ENCODE measurements around the gene HEY2. TPM values are rescaled to one million over a fixed set of nuclear protein-coding genes. Genes with fewer than 3 reads are reported as not detected.
A peak's percentile ranks its signal among the peaks of the same experiment; 100 is the strongest.

Gene HEY2
- total and polyA plus RNA-seq, 10 donors, result 0.59 to 3.7 (median 1.6) TPM

- H3K4me3 ChIP-seq, result peak overlapping the region; percentile 54 to 89 (median 78)
- peaks cover 0 to 89% (median 55%) of the 10 kb centered on the region in 7 donors for H3K27me3 ChIP-seq (replicated peaks in 1 of 7)
- 2 to 3% (median 3%) methylated on average over 35 of the region's 35 CpGs for WGBS, 5 donors
- DNase-seq, result no peak
- peak overlapping the region in 6 of 8 donors; percentile 52 to 79 (median 72) for H3K27ac ChIP-seq
- no peak for TF ChIP-seq CTCF (IDR thresholded peaks at IDR 0.05 in 8 of 11, conservative IDR thresholded peaks at IDR 0.05 in 3 of 11)
- TF ChIP-seq POLR2A (IDR thresholded peaks at IDR 0.05), result no peak
- no peak for TF ChIP-seq POLR2AphosphoS5 (IDR thresholded peaks at IDR 0.05)
- peaks cover 6 to 62% (median 43%) of the 10 kb centered on the region in 6 donors for H3K4me1 ChIP-seq
- intact Hi-C loops (cut with DNase I; ENCODE audit: low total_unique reads), result no loop called here
- H3K9me3 ChIP-seq, result no peaks in the 10 kb centered on the region
- no peaks in the 10 kb centered on the region for H3K36me3 ChIP-seq
These were observed 646 bp downstream of the HEY2 start for GRCh38 chr6:125749865-125750691.

- H3K27me3 ChIP-seq (replicated peaks in 1 of 7), result peaks cover 0 to 89% (median 50%) of the 10 kb centered on the region in 7 donors
- H3K4me1 ChIP-seq, result peaks cover 6 to 61% (median 43%) of the 10 kb centered on the region in 6 donors
- peak overlapping the region in 5 of 8 donors; percentile 68 to 89 (median 82) for H3K4me3 ChIP-seq
- H3K27ac ChIP-seq, result peak overlapping the region in 1 of 8 donors; percentile 79
- H3K36me3 ChIP-seq, result no peaks in the 10 kb centered on the region
- TF ChIP-seq POLR2AphosphoS5 (IDR thresholded peaks at IDR 0.05) (no peak), POLR2A (IDR thresholded peaks at IDR 0.05) (no peak), CTCF (IDR thresholded peaks at IDR 0.05 in 8 of 11, conservative IDR thresholded peaks at IDR 0.05 in 3 of 11) (no peak)
- WGBS, 5 donors, result 23 to 31% (median 26%) methylated on average over 4 of the region's 4 CpGs
- no peak for DNase-seq
- no peaks in the 10 kb centered on the region for H3K9me3 ChIP-seq
- intact Hi-C loops (cut with DNase I; ENCODE audit: low total_unique reads), result no loop called here
These were observed 1.4 kb downstream of the HEY2 start for GRCh38 chr6:125750692-125751333.

GRCh38 chr6:125751334-125751916 is 2.0 kb downstream of the HEY2 start:
- no peak for DNase-seq
- TF ChIP-seq POLR2AphosphoS5 (IDR thresholded peaks at IDR 0.05) (no peak), POLR2A (IDR thresholded peaks at IDR 0.05) (no peak), CTCF (IDR thresholded peaks at IDR 0.05 in 8 of 11, conservative IDR thresholded peaks at IDR 0.05 in 3 of 11) (no peak)
- WGBS, 5 donors, result 48 to 70% (median 63%) methylated on average over 6 of the region's 6 CpGs
- peak overlapping the region in 1 of 8 donors; percentile 82 for H3K4me3 ChIP-seq
- H3K4me1 ChIP-seq, result peaks cover 6 to 55% (median 41%) of the 10 kb centered on the region in 6 donors
- no peak overlapping the region for H3K27ac ChIP-seq
- H3K27me3 ChIP-seq (replicated peaks in 1 of 7), result peaks cover 0 to 86% (median 50%) of the 10 kb centered on the region in 7 donors
- no peaks in the 10 kb centered on the region for H3K9me3 ChIP-seq
- no peaks in the 10 kb centered on the region for H3K36me3 ChIP-seq
- intact Hi-C loops (cut with DNase I; ENCODE audit: low total_unique reads), result no loop called here
